Activated CD8-positive, alpha-beta memory T cell treated with anti-CD3 and anti-CD28 coated beads, Interleukin-2, amount 10 ng/mL, durations not matched to agents 7 days and 5 days (primary cell): ENCODE measurements around the gene RHOF. TPM values are rescaled to one million over a fixed set of nuclear protein-coding genes. Genes with fewer than 3 reads are reported as not detected.

Source experiments
- ATAC-seq: fragments of 150-1000 bp; cut with Tn5 transposase; one replicate; pipeline ENCODE4 v1.10.0; 2021; ENCODE audit warnings: moderate library complexity
- CTCF ChIA-PET: fragments of 350-600 bp; sonication (Branson Sonifier 250); formaldehyde crosslinking; loops from one replicate; lab custom pipeline; 2021; ENCODE audit warnings: antibody characterized with exemption; lab: Charles Lee
- DNase-seq: peaks from one replicate; pipeline ENCODE4 v3.0.0-alpha.2; 2020
- H3K27ac Mint-ChIP-seq: one replicate; pipeline ENCODE4 v1.8.0; 2021; ENCODE audit warnings: mild to moderate bottlenecking, mixed read lengths
- H3K27me3 Mint-ChIP-seq: one replicate; pipeline ENCODE4 v1.8.0; 2021; ENCODE audit warnings: mixed read lengths
- H3K36me3 Mint-ChIP-seq: one replicate; pipeline ENCODE4 v1.8.0; 2021; ENCODE audit warnings: mild to moderate bottlenecking, mixed read lengths
- H3K4me1 Mint-ChIP-seq: one replicate; pipeline ENCODE4 v1.8.0; 2021; ENCODE audit warnings: mixed read lengths
- H3K4me3 Mint-ChIP-seq: one replicate; pipeline ENCODE4 v1.8.0; 2021; ENCODE audit warnings: mild to moderate bottlenecking, moderate library complexity, mixed read lengths
- H3K9me3 Mint-ChIP-seq: one replicate; pipeline ENCODE4 v1.8.0; 2022; ENCODE audit warnings: low read depth, mixed read lengths
- total RNA-seq, 2 experiments: library from RNA; stranded (reverse); gene quantifications; one replicate each; pipeline ENCODE4 v1.2.3, GENCODE V29; 2021

RHOF gene
- total RNA-seq, 2 experiments from 2014 or later = 114 to 137 TPM

DNA sequence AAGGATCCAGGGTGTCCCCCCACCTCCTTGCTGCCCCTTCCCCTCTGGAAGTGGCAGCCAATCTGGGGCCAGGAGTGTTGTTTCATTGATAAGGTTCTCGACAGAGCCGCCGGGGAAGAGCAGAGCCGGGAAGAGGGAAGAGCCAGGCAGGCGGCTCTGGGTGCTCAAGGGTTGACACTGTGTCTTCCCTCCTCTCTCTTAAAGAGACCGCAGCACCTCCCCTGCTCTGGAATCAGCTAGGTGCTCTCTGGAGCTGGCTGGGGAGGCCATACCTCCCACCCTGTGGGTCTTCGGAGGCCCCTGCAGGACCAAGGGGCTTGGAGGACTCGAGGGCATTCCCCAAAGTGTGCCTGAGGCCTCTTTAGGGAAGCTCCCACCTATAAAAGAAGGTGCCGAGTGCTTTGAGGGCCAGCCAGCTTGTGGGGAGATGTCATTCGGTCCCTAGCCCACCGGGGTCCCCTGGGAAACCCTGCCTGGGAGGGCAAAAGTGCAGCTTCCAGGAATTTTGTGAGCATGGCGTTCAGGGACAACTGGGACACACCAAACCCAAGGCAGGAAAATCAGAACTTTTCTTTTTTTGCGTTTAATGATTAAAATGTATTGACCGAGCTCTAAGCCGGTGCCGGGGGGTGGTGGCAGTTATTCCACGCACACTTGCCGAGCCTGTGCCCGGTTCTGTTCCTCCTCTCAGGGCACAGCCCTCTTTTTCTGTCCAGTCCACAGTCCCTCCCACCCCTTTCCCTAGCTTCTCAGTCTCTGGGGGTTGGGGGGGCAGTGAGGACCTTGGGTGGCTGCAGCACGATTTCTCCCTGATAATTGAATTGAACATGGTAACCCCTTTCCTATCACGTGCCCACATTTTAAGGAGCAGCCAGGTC lies 13.3 kb upstream of the RHOF start:
- no peaks in the 10 kb centered on the region for H3K27me3 Mint-ChIP-seq
- H3K36me3 Mint-ChIP-seq = peaks cover 34% of the 10 kb centered on the region
- ATAC-seq = no peak
- no peak for DNase-seq
- peaks cover 40% of the 10 kb centered on the region for H3K4me1 Mint-ChIP-seq
- no peaks in the 10 kb centered on the region for H3K9me3 Mint-ChIP-seq
- CTCF ChIA-PET = interaction anchor here (0.7 to 32.8 kb wide), 4 partner anchors 25 to 307 kb away, joined by 3 to 1678 read pairs (median 7); partner anchors contain the start of genes PSMD9, RHOF and SETD1B
- peak overlapping the region; percentile 95 for H3K27ac Mint-ChIP-seq
- peak overlapping the region; percentile 85 for H3K4me3 Mint-ChIP-seq

DNA sequence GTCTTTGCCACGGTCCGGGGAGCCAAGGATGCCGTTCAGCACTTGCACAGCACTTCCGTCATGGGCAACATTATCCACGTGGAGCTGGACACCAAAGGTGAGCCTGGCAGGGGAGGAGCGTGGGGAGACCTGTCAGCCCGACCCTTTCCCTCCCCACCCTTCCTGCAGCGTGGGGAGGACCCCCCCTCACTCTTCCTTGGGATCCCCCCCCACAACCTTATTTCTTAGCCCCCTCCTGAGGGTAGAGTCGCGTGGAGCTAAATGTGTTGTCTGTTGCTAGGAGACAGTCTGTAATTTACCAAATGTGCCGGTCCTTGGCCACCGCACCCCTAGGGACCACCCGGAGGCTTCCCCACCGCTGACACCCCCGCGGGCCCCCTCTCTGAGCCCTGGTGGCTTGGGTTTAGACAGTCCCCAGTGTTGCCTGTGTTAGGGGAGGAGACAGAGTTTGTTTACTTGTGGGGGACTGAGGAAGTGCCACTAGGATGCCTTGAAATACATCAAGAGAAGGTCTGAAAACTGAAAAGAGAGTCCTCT lies 12.6 kb upstream of the RHOF start:
- H3K27me3 Mint-ChIP-seq = no peaks in the 10 kb centered on the region
- no peaks in the 10 kb centered on the region for H3K9me3 Mint-ChIP-seq
- H3K4me1 Mint-ChIP-seq = peaks cover 34% of the 10 kb centered on the region
- H3K27ac Mint-ChIP-seq = peak overlapping the region; percentile 95
- peak overlapping the region; percentile 85 for H3K4me3 Mint-ChIP-seq
- CTCF ChIA-PET = interaction anchor here (0.7 to 32.8 kb wide), 3 partner anchors 24 to 307 kb away, joined by 3 to 1678 read pairs (median 10); partner anchors contain the start of genes PSMD9, RHOF and SETD1B
- no peak for DNase-seq
- peaks cover 41% of the 10 kb centered on the region for H3K36me3 Mint-ChIP-seq
- no peak for ATAC-seq

DNA sequence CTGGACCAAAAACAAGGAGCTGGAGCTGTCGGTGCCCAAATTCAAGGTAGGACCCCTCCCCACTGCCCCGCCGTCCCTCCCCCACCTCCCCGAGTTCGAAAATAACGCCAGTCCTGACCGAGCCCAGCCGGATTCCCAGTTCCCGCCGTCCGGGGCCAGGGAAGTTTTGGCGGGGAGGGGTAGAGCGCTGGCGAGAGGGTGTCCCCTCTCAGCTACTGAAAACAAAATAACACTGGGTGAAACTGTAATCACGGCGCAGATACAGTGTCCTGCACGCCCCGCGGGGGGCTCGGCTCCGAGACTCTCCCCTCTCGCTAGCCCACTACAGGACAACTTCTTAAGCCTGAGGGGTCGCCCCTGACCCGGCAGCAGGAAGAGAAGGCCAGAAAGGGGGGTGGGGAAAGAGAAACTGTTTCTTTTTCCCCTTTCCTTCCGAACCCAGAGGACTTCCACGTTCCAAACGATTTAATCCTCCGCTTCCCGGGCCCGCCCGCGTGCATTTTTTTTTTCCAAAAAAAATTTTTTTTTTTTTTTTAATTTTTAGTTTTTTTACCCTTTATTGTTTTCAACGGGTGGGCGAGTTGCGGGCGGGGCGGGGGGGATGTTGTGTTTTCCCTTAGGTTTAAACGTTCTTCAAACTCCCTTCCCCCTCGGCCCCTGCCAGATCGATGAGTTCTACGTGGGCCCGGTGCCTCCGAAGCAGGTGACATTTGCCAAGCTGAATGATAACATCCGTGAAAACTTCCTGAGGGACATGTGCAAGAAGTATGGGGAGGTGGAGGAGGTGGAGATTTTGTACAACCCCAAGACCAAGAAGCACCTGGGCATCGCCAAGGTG lies 11.9 kb upstream of the RHOF start:
- CTCF ChIA-PET = interaction anchor here (2.6 to 32.8 kb wide), 2 partner anchors 23 to 83 kb away, joined by 10 to 1678 read pairs; partner anchors contain the start of genes PSMD9, RHOF and SETD1B
- Mint-ChIP-seq H3K27me3 (no peaks in the 10 kb centered on the region), H3K9me3 (no peaks in the 10 kb centered on the region), H3K4me1 (peaks cover 28% of the 10 kb centered on the region), H3K27ac (peak overlapping the region; percentile 95), H3K36me3 (peaks cover 39% of the 10 kb centered on the region), H3K4me3 (peak overlapping the region; percentile 85)
- DNase-seq (no peak), ATAC-seq (no peak)

DNA sequence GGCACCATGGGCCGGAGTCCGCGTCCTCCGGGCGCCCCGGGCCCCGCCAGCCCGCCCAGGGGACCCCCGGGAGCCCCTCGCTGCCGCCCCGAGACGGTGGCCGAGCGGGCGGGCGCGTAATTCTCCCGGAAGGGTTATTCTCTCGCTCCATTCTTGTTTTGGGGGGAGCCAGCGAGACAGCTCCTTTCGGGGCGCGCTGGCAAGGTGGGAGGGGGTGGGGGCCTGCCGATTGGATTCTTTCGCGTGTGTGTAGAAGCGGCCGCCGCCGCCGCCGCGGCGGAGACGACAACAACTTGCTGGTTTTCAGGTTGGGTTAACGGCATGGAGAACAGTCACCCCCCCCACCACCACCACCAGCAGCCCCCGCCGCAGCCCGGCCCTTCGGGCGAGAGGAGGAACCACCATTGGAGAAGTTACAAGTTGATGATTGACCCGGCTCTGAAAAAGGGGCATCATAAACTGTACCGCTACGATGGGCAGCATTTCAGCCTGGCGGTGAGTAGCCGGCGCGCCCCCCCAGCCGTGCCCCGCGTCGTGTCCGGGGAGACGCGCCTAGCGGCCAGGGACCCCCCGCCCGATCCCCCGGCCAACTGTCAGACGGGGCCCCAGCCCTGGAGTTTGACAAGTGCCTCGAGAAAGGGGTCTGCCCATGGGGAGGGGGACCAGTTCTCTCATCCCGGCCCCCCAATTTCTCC lies 11.1 kb upstream of the RHOF start:
- peak overlapping the region; percentile 85 for H3K4me3 Mint-ChIP-seq
- CTCF ChIA-PET = interaction anchor here (0.7 to 45.4 kb wide), 4 partner anchors 7 to 84 kb away, joined by 4 to 1678 read pairs (median 844); partner anchors contain the start of genes PSMD9, RHOF and SETD1B
- DNase-seq (peak; percentile 68), ATAC-seq (no peak)
- peaks cover 25% of the 10 kb centered on the region for H3K4me1 Mint-ChIP-seq
- H3K27me3 Mint-ChIP-seq = no peaks in the 10 kb centered on the region
- H3K27ac Mint-ChIP-seq = peak overlapping the region; percentile 95
- no peaks in the 10 kb centered on the region for H3K9me3 Mint-ChIP-seq
- peaks cover 35% of the 10 kb centered on the region for H3K36me3 Mint-ChIP-seq

DNA sequence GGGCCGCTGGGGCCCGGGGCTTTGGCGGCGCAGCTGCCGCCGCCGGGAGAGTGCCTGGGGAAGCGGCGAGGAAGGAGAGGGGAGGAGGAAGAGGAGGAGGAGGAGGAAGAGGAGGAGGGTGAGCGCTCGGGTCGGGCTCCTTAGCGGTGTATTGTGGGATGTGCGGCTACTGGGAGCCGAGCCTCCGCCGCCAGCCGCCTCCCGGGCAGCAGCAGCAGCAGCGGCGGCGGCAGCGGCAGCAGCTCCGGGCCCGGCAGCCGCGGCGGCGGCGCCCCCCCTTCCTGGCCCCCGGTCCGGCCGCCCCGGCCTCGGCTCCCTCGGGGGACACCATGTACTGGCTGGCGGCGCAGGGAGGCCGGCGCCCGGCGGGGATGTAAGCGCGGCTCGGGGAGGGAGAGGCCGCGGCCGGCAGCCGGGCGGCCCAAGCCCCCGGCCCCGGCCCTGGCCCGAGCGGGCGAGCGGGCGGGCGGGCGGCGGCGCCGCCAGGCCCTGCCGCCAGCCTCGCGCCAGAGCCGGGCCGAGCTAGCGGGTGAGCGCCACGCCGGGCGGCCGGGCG lies 10.5 kb upstream of the RHOF start, which contains the start of gene SETD1B:
TSS of gene SETD1B (plus strand) at position 149 of the 556 bp plus-strand sequence. CDS start 729 bp downstream, outside the sequence.
- DNase-seq (peak; percentile 67), ATAC-seq (no peak)
- Mint-ChIP-seq H3K27ac (peak within 1 kb of the TSS; percentile 100), H3K4me3 (peak within 1 kb of the TSS; percentile 89), H3K27me3 (no peaks in the 10 kb centered on the region), H3K36me3 (peaks cover 29% of the 10 kb centered on the region), H3K4me1 (peaks cover 27% of the 10 kb centered on the region), H3K9me3 (no peaks in the 10 kb centered on the region)
- CTCF ChIA-PET = interaction anchor here (0.7 to 45.4 kb wide), 3 partner anchors 6 to 84 kb away, joined by 4 to 1678 read pairs (median 1678); partner anchors contain the start of genes PSMD9, RHOF and SETD1B

DNA sequence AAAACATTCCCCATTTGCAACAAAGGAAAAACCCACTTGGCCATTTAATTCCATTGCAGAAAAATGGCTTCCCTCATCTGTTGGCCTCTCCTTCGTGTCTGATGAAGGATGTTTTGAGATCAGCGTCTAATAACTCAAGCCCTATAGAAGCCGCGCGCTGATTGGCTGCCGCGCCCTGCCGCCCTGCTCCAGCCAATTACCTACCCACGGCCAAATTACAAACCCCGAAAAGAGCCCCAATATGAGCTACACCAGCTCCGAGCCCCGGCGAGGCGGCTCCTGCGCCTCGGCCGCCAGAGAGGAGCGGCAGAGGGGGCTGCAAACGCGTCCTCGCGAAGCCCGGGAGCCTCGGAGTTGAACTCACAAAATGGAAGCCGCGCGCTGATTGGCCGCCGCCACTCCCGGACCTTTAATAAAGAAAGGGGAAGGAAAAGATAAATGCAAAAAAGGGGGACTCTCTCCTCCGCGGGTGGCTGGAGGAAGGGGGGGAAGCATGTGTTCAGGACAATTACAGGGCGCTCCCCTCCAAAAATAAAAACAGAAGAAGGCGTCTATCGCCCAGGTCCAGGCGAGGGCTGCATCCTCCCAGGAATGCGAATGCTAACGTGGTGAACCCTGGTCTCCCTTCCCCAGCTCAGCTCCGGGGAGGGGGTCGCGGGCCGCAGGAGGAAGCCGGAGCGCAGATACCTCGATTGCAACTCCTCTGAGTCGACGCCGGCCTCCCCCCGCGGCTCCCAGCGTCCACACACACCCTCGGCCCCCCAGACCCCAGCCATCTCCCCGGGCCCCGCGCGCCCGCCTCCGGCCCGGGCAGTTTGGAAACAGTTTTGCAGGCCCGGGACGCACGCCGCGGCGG lies 9.6 kb upstream of the RHOF start:
- peaks cover 30% of the 10 kb centered on the region for H3K36me3 Mint-ChIP-seq
- ATAC-seq = peak; percentile 68
- peak overlapping the region; percentile 100 for H3K27ac Mint-ChIP-seq
- CTCF ChIA-PET = interaction anchor here (0.6 to 45.4 kb wide), 6 partner anchors 6 to 115 kb away, joined by 3 to 1678 read pairs (median 10); partner anchors contain the start of genes CFAP251, PSMD9, RHOF and SETD1B
- H3K4me1 Mint-ChIP-seq = peaks cover 34% of the 10 kb centered on the region
- DNase-seq = peak; percentile 95
- H3K4me3 Mint-ChIP-seq = peak overlapping the region; percentile 89
- no peaks in the 10 kb centered on the region for H3K27me3 Mint-ChIP-seq
- no peaks in the 10 kb centered on the region for H3K9me3 Mint-ChIP-seq

DNA sequence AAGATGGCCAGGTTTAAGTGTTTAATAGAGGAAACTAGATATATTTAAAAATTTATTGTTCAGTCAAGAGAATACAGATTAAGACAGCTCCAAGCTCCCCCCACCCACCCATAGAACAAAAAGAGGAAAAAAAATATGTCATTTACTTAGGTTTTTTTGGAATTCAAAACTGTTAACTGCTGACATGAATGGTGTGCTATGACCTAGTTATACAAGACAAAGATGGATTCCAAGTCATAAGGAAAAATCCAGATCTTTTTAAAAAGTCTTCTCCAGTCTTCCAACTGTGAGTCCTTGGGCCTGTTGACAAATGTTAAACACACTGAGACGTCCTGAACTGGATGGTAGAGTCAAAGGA lies 9.0 kb upstream of the RHOF start:
- H3K27me3 Mint-ChIP-seq = no peaks in the 10 kb centered on the region
- peak overlapping the region; percentile 100 for H3K27ac Mint-ChIP-seq
- H3K4me1 Mint-ChIP-seq = peaks cover 38% of the 10 kb centered on the region
- CTCF ChIA-PET = interaction anchor here (1.4 to 45.4 kb wide), 5 partner anchors 5 to 116 kb away, joined by 3 to 1678 read pairs (median 17); partner anchors contain the start of genes CFAP251, PSMD9, RHOF and SETD1B
- peaks cover 30% of the 10 kb centered on the region for H3K36me3 Mint-ChIP-seq
- DNase-seq = no peak
- H3K9me3 Mint-ChIP-seq = no peaks in the 10 kb centered on the region
- no peak for ATAC-seq
- peak overlapping the region; percentile 89 for H3K4me3 Mint-ChIP-seq

DNA sequence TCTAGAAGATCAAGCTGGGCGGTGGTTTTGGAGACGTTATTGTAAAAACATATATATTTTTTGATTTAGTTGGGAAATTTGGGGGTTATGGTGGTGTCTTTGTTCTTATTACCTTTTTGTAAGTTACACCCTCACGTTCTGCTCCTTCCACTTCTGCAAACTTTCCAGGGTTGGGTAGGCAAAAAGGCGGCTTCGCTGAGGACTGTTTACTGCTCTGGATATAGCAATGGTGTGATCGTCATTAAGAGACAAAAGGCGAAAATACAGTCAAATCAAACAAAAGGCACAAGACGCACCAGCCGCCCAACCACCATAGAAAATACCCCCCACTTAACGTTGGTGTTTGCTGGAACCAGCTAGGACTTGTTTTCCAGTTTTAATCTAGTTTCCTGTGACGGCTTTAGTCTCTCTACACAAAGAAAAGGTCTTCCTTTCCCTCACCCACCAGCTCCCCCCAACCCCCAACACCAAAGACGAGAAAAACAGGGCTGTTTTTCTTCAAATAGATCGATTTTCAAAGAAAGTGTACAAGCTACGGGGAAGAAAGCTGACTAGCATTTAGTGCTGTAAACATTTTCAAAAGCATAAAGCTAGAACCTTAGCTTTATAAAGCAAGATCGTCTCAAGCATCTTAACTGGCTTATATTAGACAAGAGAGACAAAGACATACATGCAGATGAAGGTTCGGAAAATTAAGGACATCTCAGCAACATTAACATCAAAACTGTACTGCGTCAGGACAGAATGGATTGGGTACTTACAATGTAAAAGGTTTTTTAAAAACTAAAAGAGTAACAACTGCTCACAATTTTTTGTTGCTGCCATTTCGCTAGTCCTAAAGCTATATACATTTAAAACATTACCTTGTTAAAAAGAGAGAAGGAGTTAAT lies 8.4 kb upstream of the RHOF start:
- H3K27ac Mint-ChIP-seq = peak overlapping the region; percentile 100
- H3K36me3 Mint-ChIP-seq = peaks cover 29% of the 10 kb centered on the region

DNA sequence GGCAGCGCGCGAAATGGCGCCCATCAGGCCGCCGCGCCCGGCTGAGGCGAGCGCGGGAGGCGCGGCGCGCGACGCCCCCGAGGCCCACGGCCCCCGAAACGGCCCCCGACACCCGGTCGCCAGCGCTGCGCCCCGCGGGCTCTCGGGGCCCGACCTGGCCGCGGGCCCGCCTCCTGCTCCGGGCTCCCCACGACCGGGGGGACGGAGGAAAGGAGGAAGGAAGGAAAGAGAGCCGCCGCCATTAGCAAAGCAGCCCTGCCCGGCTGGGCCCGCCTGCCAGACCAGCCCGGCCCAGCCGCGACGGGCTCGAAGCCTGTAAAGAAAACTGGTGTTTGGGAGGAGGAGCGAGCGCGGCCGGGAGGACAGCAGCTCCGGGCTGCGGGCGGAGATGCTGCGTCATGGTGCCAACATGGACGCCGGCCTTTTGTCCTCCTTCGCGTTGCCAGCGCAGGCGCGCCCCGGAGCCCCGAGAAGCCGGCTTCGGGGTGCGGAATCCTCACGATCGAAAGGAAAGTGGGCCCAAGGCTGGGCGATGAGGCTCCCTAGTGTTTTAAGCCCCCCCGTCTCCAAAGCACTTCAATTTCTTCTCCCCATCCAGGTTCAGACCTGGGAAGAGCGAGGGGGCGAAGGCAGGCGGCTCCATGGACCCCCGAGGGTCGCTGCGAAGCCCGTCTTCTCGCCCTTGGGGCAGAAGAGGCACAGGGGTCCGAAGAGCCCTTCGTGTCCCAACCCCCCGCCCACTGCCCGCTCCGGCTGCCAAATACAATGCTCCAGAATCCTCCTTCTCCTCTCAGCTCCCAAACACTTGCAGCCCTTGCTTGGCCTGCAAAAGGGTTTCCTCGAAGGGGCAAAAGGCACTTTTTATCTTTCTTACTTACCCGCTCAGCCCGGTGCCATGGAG lies 7.5 kb upstream of the RHOF start:
- peaks cover 24% of the 10 kb centered on the region for H3K36me3 Mint-ChIP-seq
- no peaks in the 10 kb centered on the region for H3K27me3 Mint-ChIP-seq
- H3K4me3 Mint-ChIP-seq = peak overlapping the region; percentile 89
- peaks cover 26% of the 10 kb centered on the region for H3K4me1 Mint-ChIP-seq
- CTCF ChIA-PET = interaction anchor here (0.6 to 45.4 kb wide), 4 partner anchors 3 to 911 kb away, joined by 3 to 1678 read pairs (median 848); partner anchors contain the start of genes PSMD9, RHOF and SETD1B
- H3K9me3 Mint-ChIP-seq = no peaks in the 10 kb centered on the region
- DNase-seq = peak; percentile 84
- peak overlapping the region; percentile 100 for H3K27ac Mint-ChIP-seq
- ATAC-seq = peak; percentile 10

More for the DNA sequence above, 8.4 kb upstream of the RHOF start:
- CTCF ChIA-PET = interaction anchor here (1.4 to 45.4 kb wide), 5 partner anchors 4 to 116 kb away, joined by 3 to 1678 read pairs (median 17); partner anchors contain the start of genes CFAP251, PSMD9, RHOF and SETD1B
- ATAC-seq (no peak), DNase-seq (peak; percentile 70)
- peaks cover 35% of the 10 kb centered on the region for H3K4me1 Mint-ChIP-seq
- no peaks in the 10 kb centered on the region for H3K9me3 Mint-ChIP-seq
- peak overlapping the region; percentile 89 for H3K4me3 Mint-ChIP-seq
- H3K27me3 Mint-ChIP-seq = no peaks in the 10 kb centered on the region
